A673 (cell line): ENCODE measurements around the gene PRDM16.

Experiments
- CTCF ChIP-seq: fragments of 300-800, 200-600 bp; sonication (generic); conservative IDR thresholded peaks from 2 replicates; pipeline ENCODE4 v1.5.1; 2017; ENCODE audit warnings: low read depth, mild to moderate bottlenecking, antibody characterized with exemption, low read length, moderate library complexity, mixed read lengths
- EZH2 ChIP-seq: fragments of 200-600 bp; sonication (generic); IDR thresholded peaks from 2 replicates; pipeline ENCODE4 v1.6.1; 2017; ENCODE audit warnings: borderline replicate concordance, low read depth, mild to moderate bottlenecking, mixed read lengths, antibody characterized with exemption, low read length; ENCODE audit not compliant: poor library complexity, severe bottlenecking

- TF ChIP-seq CTCF: no peak; the same call in 1 of the 2 replicates
- peak; percentile 94 for TF ChIP-seq EZH2
These were observed 697 bp downstream of the PRDM16 start for GRCh38 chr1:3069491-3070308.
